Glomerular visceral epithelial cell (primary cell): ENCODE data around the gene EPB42.

Experiments used
- DNase-seq: peaks from one replicate; pipeline ENCODE4 v3.0.0-alpha.2; 2016; ENCODE audit errors: extremely low spot score

The EPB42 gene

GRCh38 chr15:43220991-43221403 is at the start of gene EPB42:
Gene EPB42, minus strand, starts transcription at chr15:43221018. Its CDS starts 193 bp downstream, at chr15:43220825.
- no peak for DNase-seq

GRCh38 chr15:43270113-43270665 is 49.4 kb upstream of the EPB42 start:
- no peak for DNase-seq

- peak; percentile 31 for DNase-seq
These were observed 47.6 kb upstream of the EPB42 start for GRCh38 chr15:43268111-43269105.

GRCh38 chr15:43267439-43267838 is 46.6 kb upstream of the EPB42 start:
- DNase-seq = no peak

- peak; percentile 52 for DNase-seq
These were observed 46.0 kb upstream of the EPB42 start, which contains the start of gene TGM5 for GRCh38 chr15:43266834-43267233. Gene TGM5, minus strand, starts transcription at chr15:43266928. Its CDS starts 79 bp downstream, at chr15:43266849.

GRCh38 chr15:43266386-43266785 is 45.6 kb upstream of the EPB42 start:
- no peak for DNase-seq

- no peak for DNase-seq
These were observed 39.3 kb upstream of the EPB42 start for GRCh38 chr15:43260011-43260615.

GRCh38 chr15:43258781-43259180 is 38.0 kb upstream of the EPB42 start:
- DNase-seq = no peak

- DNase-seq = no peak
These were observed 35.5 kb upstream of the EPB42 start for GRCh38 chr15:43256341-43256740.

- no peak for DNase-seq
These were observed 34.6 kb upstream of the EPB42 start for GRCh38 chr15:43255376-43255775.

- DNase-seq = peak; percentile 93
These were observed 32.9 kb upstream of the EPB42 start for GRCh38 chr15:43253431-43254403.

- no peak for DNase-seq
These were observed 31.0 kb upstream of the EPB42 start for GRCh38 chr15:43251871-43252250.

- no peak for DNase-seq
These were observed 30.5 kb upstream of the EPB42 start for GRCh38 chr15:43251185-43251870.

GRCh38 chr15:43250785-43251184 is 30.0 kb upstream of the EPB42 start:
- DNase-seq = no peak

GRCh38 chr15:43249699-43250203 is 28.9 kb upstream of the EPB42 start:
- DNase-seq = peak; percentile 97

- DNase-seq = no peak
These were observed 28.4 kb upstream of the EPB42 start for GRCh38 chr15:43249236-43249635.

GRCh38 chr15:43246261-43246774 is 25.5 kb upstream of the EPB42 start:
- no peak for DNase-seq

- DNase-seq = no peak
These were observed 23.3 kb upstream of the EPB42 start for GRCh38 chr15:43244092-43244491.

GRCh38 chr15:43243020-43243645 is 22.3 kb upstream of the EPB42 start:
- DNase-seq = no peak

GRCh38 chr15:43242616-43243015 is 21.8 kb upstream of the EPB42 start:
- no peak for DNase-seq
